ENCODE measurements around the gene DHRS3.

GRCh38 chr1:12542616-12543592 is 75.1 kb downstream of the DHRS3 start:
- TF ChIP-seq POLR2AphosphoS5 (IDR thresholded peaks at IDR 0.05; ENCODE audit: low read depth, low read length) (no peak), REST (IDR thresholded peaks at IDR 0.05; ENCODE audit: insufficient read depth in 1 of 2, low read depth in 2 of 2, low read length in 2 of 2) (no peak), TAF1 (IDR thresholded peaks at IDR 0.05; ENCODE audit: borderline replicate concordance, insufficient read depth, low read length) (no peak), SIN3A (IDR thresholded peaks at IDR 0.05; ENCODE audit: borderline replicate concordance, insufficient read depth, low read length) (no peak), FOXP2 (optimal IDR thresholded peaks at IDR 0.05; ENCODE audit: borderline replicate concordance, extremely low read depth, extremely low read length, insufficient read depth) (no peak)
